Left hindlimb (tissue), 1 donor: ENCODE measurements around the gene TCERG1.

Experiments
- DNase-seq: peaks from one replicate; pipeline ENCODE4 v3.0.0-alpha.2; 2018

Gene TCERG1

GRCh38 chr5:146446861-146447733 is at the start of gene TCERG1:
TSS of gene TCERG1 (plus strand) at chr5:146447333. CDS start at chr5:146447350, 17 bp downstream.
- DNase-seq: peak; percentile 99

- DNase-seq: no peak
Measured at GRCh38 chr5:146398826-146399225, 48.3 kb upstream of the TCERG1 start.

GRCh38 chr5:146399481-146399880 is 47.7 kb upstream of the TCERG1 start:
- no peak for DNase-seq

GRCh38 chr5:146400201-146400600 is 46.9 kb upstream of the TCERG1 start:
- DNase-seq: no peak

- no peak for DNase-seq
Measured at GRCh38 chr5:146401021-146401420, 46.1 kb upstream of the TCERG1 start.

- no peak for DNase-seq
Measured at GRCh38 chr5:146402949-146403348, 44.2 kb upstream of the TCERG1 start.

- no peak for DNase-seq
Measured at GRCh38 chr5:146409054-146409671, 38.0 kb upstream of the TCERG1 start.

- no peak for DNase-seq
Measured at GRCh38 chr5:146410272-146410671, 36.9 kb upstream of the TCERG1 start.

- no peak for DNase-seq
Measured at GRCh38 chr5:146419696-146420095, 27.4 kb upstream of the TCERG1 start.

- DNase-seq: no peak
Measured at GRCh38 chr5:146425023-146425422, 22.1 kb upstream of the TCERG1 start.

- DNase-seq: no peak
Measured at GRCh38 chr5:146426305-146426704, 20.8 kb upstream of the TCERG1 start.

- no peak for DNase-seq
Measured at GRCh38 chr5:146426853-146427618, 20.1 kb upstream of the TCERG1 start.

- no peak for DNase-seq
Measured at GRCh38 chr5:146427619-146427997, 19.5 kb upstream of the TCERG1 start.

- no peak for DNase-seq
Measured at GRCh38 chr5:146428658-146429057, 18.5 kb upstream of the TCERG1 start.

GRCh38 chr5:146440353-146440752 is 6.8 kb upstream of the TCERG1 start:
- no peak for DNase-seq

GRCh38 chr5:146440870-146441495 is 6.2 kb upstream of the TCERG1 start:
- no peak for DNase-seq

- DNase-seq: no peak
Measured at GRCh38 chr5:146441896-146442295, 5.2 kb upstream of the TCERG1 start.

GRCh38 chr5:146447734-146448380 is 724 bp downstream of the TCERG1 start:
- DNase-seq: no peak

GRCh38 chr5:146448783-146449519 is 1.8 kb downstream of the TCERG1 start:
- DNase-seq: no peak

GRCh38 chr5:146450002-146450401 is 2.9 kb downstream of the TCERG1 start:
- no peak for DNase-seq

GRCh38 chr5:146451411-146451810 is 4.3 kb downstream of the TCERG1 start:
- no peak for DNase-seq

- no peak for DNase-seq
Measured at GRCh38 chr5:146457431-146457830, 10.3 kb downstream of the TCERG1 start.
